Esophagus squamous epithelium (tissue), 4 donors: ENCODE measurements around the gene NUDT6.
"Not testable (repeated sequence)": the region's sequence is repeated elsewhere in the genome, so short reads cannot be mapped to it uniquely, and the experiment has no call there.

Experiments used
- CTCF ChIP-seq, 6 experiments: fragments of 450-650 bp in 4 of 6; fragments of 200-600 bp in 2 of 6; sonication (generic) in 2 of 6; IDR thresholded peaks; one replicate each; pipeline ENCODE4 v1.5.1; 2016 to 2019; ENCODE audit warnings: antibody characterized with exemption in 6 of 6, mild to moderate bottlenecking in 4 of 6, moderate library complexity in 4 of 6
- POLR2A ChIP-seq, 4 donors: fragments of 450-650 bp; IDR thresholded peaks; one replicate each; pipeline ENCODE4 v1.6.1; 2017; ENCODE audit warnings: antibody characterized with exemption in 4 of 4, mild to moderate bottlenecking in 4 of 4, moderate library complexity in 3 of 4

- not testable (repeated sequence) for TF ChIP-seq CTCF, POLR2A (IDR thresholded peaks at IDR 0.05)
Observed at GRCh38 chr4:122844391-122844790, 78.0 kb downstream of the NUDT6 start.
